HG03575 (cell line): ENCODE results near the gene BDKRB2.
"Not testable (repeated sequence)": the region's sequence is repeated elsewhere in the genome, so short reads cannot be mapped to it uniquely, and the experiment has no call there.

Experiments
- ATAC-seq: cut with Tn5 transposase; IDR thresholded peaks from one replicate; pipeline ENCODE4 v1.9.1; 2021; ENCODE audit not compliant: unreplicated experiment, insufficient number of reproducible peaks, low FRiP score; ENCODE audit errors: extremely low read depth

BDKRB2 gene

GRCh38 chr14:96240641-96241040 is 36.0 kb downstream of the BDKRB2 start:
- no peak for ATAC-seq

- ATAC-seq = no peak
Measured at GRCh38 chr14:96242126-96242525, 37.5 kb downstream of the BDKRB2 start.

- ATAC-seq = no peak
Measured at GRCh38 chr14:96243785-96244184, 39.1 kb downstream of the BDKRB2 start.

GRCh38 chr14:96245074-96245473 is 40.4 kb downstream of the BDKRB2 start:
- ATAC-seq = not testable (repeated sequence)

- no peak for ATAC-seq
Measured at GRCh38 chr14:96245710-96246538, 41.3 kb downstream of the BDKRB2 start.

- no peak for ATAC-seq
Measured at GRCh38 chr14:96246539-96246847, 41.9 kb downstream of the BDKRB2 start.

GRCh38 chr14:96247031-96247430 is 42.4 kb downstream of the BDKRB2 start:
- no peak for ATAC-seq

- ATAC-seq = no peak
Measured at GRCh38 chr14:96249029-96249428, 44.4 kb downstream of the BDKRB2 start.

GRCh38 chr14:96250485-96250884 is 45.8 kb downstream of the BDKRB2 start:
- no peak for ATAC-seq

GRCh38 chr14:96251656-96252155 is 47.1 kb downstream of the BDKRB2 start:
- ATAC-seq = no peak

- ATAC-seq = no peak
Measured at GRCh38 chr14:96252323-96252998, 47.8 kb downstream of the BDKRB2 start.

GRCh38 chr14:96252999-96253539 is 48.4 kb downstream of the BDKRB2 start:
- no peak for ATAC-seq

GRCh38 chr14:96254687-96255086 is 50.0 kb downstream of the BDKRB2 start:
- no peak for ATAC-seq

GRCh38 chr14:96255501-96256366 is 51.1 kb downstream of the BDKRB2 start, which contains the start of gene BDKRB1:
Gene BDKRB1 (plus strand): TSS chr14:96256210. CDS start chr14:96263683, 7,473 bp downstream.
- no peak for ATAC-seq

GRCh38 chr14:96256407-96256806 is 51.8 kb downstream of the BDKRB2 start:
- no peak for ATAC-seq

GRCh38 chr14:96257056-96257455 is 52.4 kb downstream of the BDKRB2 start:
- no peak for ATAC-seq

- ATAC-seq = no peak
Measured at GRCh38 chr14:96257900-96258299, 53.3 kb downstream of the BDKRB2 start.

GRCh38 chr14:96260341-96260821 is 55.7 kb downstream of the BDKRB2 start:
- no peak for ATAC-seq

GRCh38 chr14:96261053-96261452 is 56.4 kb downstream of the BDKRB2 start:
- no peak for ATAC-seq
